HepG2 (cell line): ENCODE measurements around the gene KRT1. TPM values are rescaled to one million over a fixed set of nuclear protein-coding genes. Genes with fewer than 3 reads are reported as not detected.

Experiments used
- ADNP ChIP-seq: sonication (generic); formaldehyde crosslinking; IDR thresholded peaks from 2 replicates; pipeline ENCODE4 v1.4.0; 2020; ENCODE audit warnings: missing genetic modification reagents
- GFI1 ChIP-seq: sonication (generic); formaldehyde crosslinking; IDR thresholded peaks from 2 replicates; pipeline ENCODE4 v1.5.0; 2020; ENCODE audit warnings: missing genetic modification reagents, mild to moderate bottlenecking, borderline replicate concordance
- GMEB2 ChIP-seq: IDR thresholded peaks from 2 replicates; pipeline ENCODE4 v1.6.1; 2016; ENCODE audit warnings: missing biosample characterization, missing genetic modification reagents, low read depth
- HOMEZ ChIP-seq: IDR thresholded peaks from 2 replicates; pipeline ENCODE4 v1.6.1; 2016; ENCODE audit warnings: low read depth
- HOXA5 ChIP-seq: sonication (generic); formaldehyde crosslinking; IDR thresholded peaks from 2 replicates; pipeline ENCODE4 v1.4.0; 2020; ENCODE audit warnings: missing genetic modification reagents
- MTF2 ChIP-seq: sonication (generic); formaldehyde crosslinking; IDR thresholded peaks from 2 replicates; pipeline ENCODE4 v1.5.0; 2020; ENCODE audit warnings: missing genetic modification reagents, borderline replicate concordance
- NCOA2 ChIP-seq: sonication (generic); formaldehyde crosslinking; IDR thresholded peaks from 2 replicates; pipeline ENCODE4 v1.8.0; 2022; ENCODE audit warnings: inconsistent platforms
- PHF5A ChIP-seq: IDR thresholded peaks from one replicate; pipeline ENCODE4 v1.6.1; 2018; ENCODE audit warnings: low read depth, missing genetic modification reagents; ENCODE audit not compliant: unreplicated experiment
- POLR2AphosphoS2 ChIP-seq: IDR thresholded peaks from 2 replicates; pipeline ENCODE4 v1.6.1; 2011; ENCODE audit warnings: low read depth, low read length, improper control_type of control experiment
- RAD21 ChIP-seq: fragments of 450-650 bp; formaldehyde crosslinking; IDR thresholded peaks from 2 replicates; pipeline ENCODE4 v1.5.0; 2020; ENCODE audit warnings: mild to moderate bottlenecking
- SP1 ChIP-seq, 2 experiments: fragments of 450-650 bp in 1 of 2; sonication (generic) in 1 of 2; formaldehyde crosslinking in 1 of 2; IDR thresholded peaks; 2 replicates each; pipeline versions ENCODE4 v1.4.0 to v1.6.1; 2016 to 2020; ENCODE audit warnings: missing genetic modification reagents in 1 of 2
- TBX2 ChIP-seq: sonication (generic); formaldehyde crosslinking; IDR thresholded peaks from 2 replicates; pipeline ENCODE4 v1.5.0; 2020; ENCODE audit warnings: missing genetic modification reagents, mild to moderate bottlenecking, borderline replicate concordance
- TEAD3 ChIP-seq: optimal IDR thresholded peaks from 2 replicates; pipeline ENCODE3; 2016; ENCODE audit warnings: borderline replicate concordance
- XRCC5 ChIP-seq: fragments of 200-400 bp; formaldehyde crosslinking; optimal IDR thresholded peaks from 2 replicates; pipeline ENCODE3; 2017; ENCODE audit warnings: mild to moderate bottlenecking, low read length
- ZBTB46 ChIP-seq: sonication (generic); formaldehyde crosslinking; IDR thresholded peaks from 2 replicates; pipeline ENCODE4 v1.4.0; 2020; ENCODE audit warnings: mild to moderate bottlenecking, missing genetic modification reagents, borderline replicate concordance
- ZFP91 ChIP-seq: sonication (generic); formaldehyde crosslinking; IDR thresholded peaks from 2 replicates; pipeline ENCODE4 v1.9.0; 2022; ENCODE audit warnings: missing genetic modification reagents, mild to moderate bottlenecking, borderline replicate concordance
- ZNF160 ChIP-seq: sonication (generic); formaldehyde crosslinking; IDR thresholded peaks from 2 replicates; pipeline ENCODE4 v1.8.0; 2022; ENCODE audit warnings: mild to moderate bottlenecking, inconsistent platforms, missing genetic modification reagents
- ZNF3 ChIP-seq: IDR thresholded peaks from 2 replicates; pipeline ENCODE4 v1.7.0; 2017; ENCODE audit warnings: inconsistent platforms
- ZNF382 ChIP-seq: sonication (generic); formaldehyde crosslinking; IDR thresholded peaks from 2 replicates; pipeline ENCODE4 v1.5.0; 2020; ENCODE audit warnings: missing genetic modification reagents, mild to moderate bottlenecking, borderline replicate concordance
- ZNF687 ChIP-seq: sonication (generic); formaldehyde crosslinking; IDR thresholded peaks from 2 replicates; pipeline ENCODE4 v1.5.1; 2020; ENCODE audit warnings: mild to moderate bottlenecking, missing genetic modification reagents, moderate library complexity
- ZNF768 ChIP-seq: sonication (generic); formaldehyde crosslinking; IDR thresholded peaks from 2 replicates; pipeline ENCODE4 v1.4.0; 2020; ENCODE audit warnings: missing genetic modification reagents
- polyA plus RNA-seq, 8 experiments: library from polyadenylated mRNA; depleted of rRNA in 3 of 8; stranded (reverse) in 7 of 8; unstranded in 1 of 8; fragments of >200 nt; fragmentation: Illumina TruSeq in 4 of 8; extraction: Trizol in 4 of 8; gene quantifications; 2 replicates each; pipeline versions ENCODE4 v1.2.1 to v1.2.3, GENCODE V29; 2011 to 2016; ENCODE audit warnings: low read depth in 4 of 8, missing spikeins in 1 of 8, mixed read lengths in 1 of 8; ENCODE audit not compliant: insufficient read depth in 1 of 8
- total RNA-seq, 5 experiments: library from RNA; depleted of rRNA; stranded (reverse); fragments of >200 nt; fragmentation: Illumina TruSeq; extraction: Trizol; gene quantifications; 2 replicates each; pipeline ENCODE4 v1.2.3, GENCODE V29; 2016; ENCODE audit warnings: low read depth in 1 of 5

The KRT1 gene
- total and polyA plus RNA-seq, 2 of the 13 experiments (the other 11 are each of a cell fraction or from before 2014, with no cell fraction given) = not detected

- TF ChIP-seq HOMEZ (CRISPR knock-in tag) (no peak), POLR2AphosphoS2 (no peak), GFI1 (CRISPR knock-in tag) (no peak), ZNF160 (CRISPR knock-in tag) (no peak), NCOA2 (CRISPR knock-in tag) (no peak), SP1 (IDR thresholded peaks at IDR 0.05) (no peak), SP1 (CRISPR knock-in tag; IDR thresholded peaks at IDR 0.05) (no peak), ZNF768 (CRISPR knock-in tag) (no peak), ZFP91 (CRISPR knock-in tag) (0 out of 2 replicates have a peak, but pooled peaks have one; percentile 22), RAD21 (CRISPR knock-in tag) (peak; percentile 29; the same call in 1 of the 2 replicates), ZNF3 (CRISPR knock-in tag) (no peak), ZNF687 (0 out of 2 replicates have a peak, but pooled peaks have one; percentile 23), HOXA5 (CRISPR knock-in tag) (no peak), GMEB2 (CRISPR knock-in tag) (no peak), ZNF382 (CRISPR knock-in tag) (no peak), PHF5A (no peak), ADNP (CRISPR knock-in tag) (no peak), TBX2 (CRISPR knock-in tag) (no peak), XRCC5 (peak; percentile 24), MTF2 (CRISPR knock-in tag) (no peak), ZBTB46 (CRISPR knock-in tag) (no peak), TEAD3 (CRISPR knock-in tag) (peak; percentile 80)
These were observed 35.2 kb upstream of the KRT1 start (continued) for GRCh38 chr12:52715416-52715815.
